Naive thymus-derived CD8-positive, alpha-beta T cell (primary cell): ENCODE measurements around the gene TMEM185A. TPM values are rescaled to one million over a fixed set of nuclear protein-coding genes. Genes with fewer than 3 reads are reported as not detected.
"Not testable (repeated sequence)": the region's sequence is repeated elsewhere in the genome, so short reads cannot be mapped to it uniquely, and the experiment has no call there.

ENCODE experiments used
- ATAC-seq, 2 donors: fragments of 150-1000 bp; cut with Tn5 transposase in 1 of 2; sonication (Bioruptor Pico), chemical (Tn5 transposase) in 1 of 2; 1 replicate in 1 of 2; 2 replicates in 1 of 2; pipeline ENCODE4 v1.10.0; 2021; ENCODE audit warnings: mild to moderate bottlenecking in 2 of 2, moderate library complexity in 2 of 2
- POLR2A ChIA-PET: fragments of 350-600 bp; sonication (Branson Sonifier 250); formaldehyde crosslinking; loops from one replicate; lab custom pipeline; 2021; ENCODE audit warnings: antibody characterized with exemption; lab: Charles Lee
- DNase-seq, 10 donors: peaks; one replicate each; pipeline versions ENCODE4 v3.0.0 to v3.0.0-alpha.2; 2020 to 2022
- H3K27ac Mint-ChIP-seq, 10 donors: one replicate each; pipeline ENCODE4 v1.8.0; 2020 to 2022; ENCODE audit warnings: mild to moderate bottlenecking in 10 of 10, mixed read lengths in 10 of 10, moderate library complexity in 4 of 10, inconsistent platforms in 1 of 10
- H3K27me3 Mint-ChIP-seq, 5 donors: one replicate each; pipeline ENCODE4 v1.8.0; 2021 to 2022; ENCODE audit warnings: mixed read lengths in 5 of 5
- H3K36me3 Mint-ChIP-seq, 3 donors: one replicate each; pipeline ENCODE4 v1.8.0; 2020 to 2022; ENCODE audit warnings: mixed read lengths in 3 of 3, mild to moderate bottlenecking in 2 of 3, inconsistent platforms in 1 of 3
- H3K4me1 Mint-ChIP-seq, 4 donors: one replicate each; pipeline ENCODE4 v1.8.0; 2021 to 2022; ENCODE audit warnings: mixed read lengths in 4 of 4
- H3K4me3 Mint-ChIP-seq, 10 donors: one replicate each; pipeline ENCODE4 v1.8.0; 2020 to 2022; ENCODE audit warnings: mild to moderate bottlenecking in 10 of 10, mixed read lengths in 10 of 10, moderate library complexity in 6 of 10, inconsistent platforms in 1 of 10
- H3K9me3 Mint-ChIP-seq, 9 donors: one replicate each; pipeline ENCODE4 v1.8.0; 2020 to 2022; ENCODE audit warnings: mixed read lengths in 9 of 9, mild to moderate bottlenecking in 3 of 9, inconsistent platforms in 1 of 9, moderate library complexity in 1 of 9
- polyA plus RNA-seq, 3 donors: library from polyadenylated mRNA; unstranded; fragments of 300-500 nt; fragmentation: Illumina TruSeq; gene quantifications; one replicate each; pipeline ENCODE4 v1.2.3, GENCODE V29; 2021
- total RNA-seq, 8 experiments: library from RNA in 2 of 8; stranded (reverse) in 2 of 8; gene quantifications; one replicate each; pipeline ENCODE4 v1.2.3 and lab custom pipeline; 2021 to 2026

The TMEM185A gene
- total and polyA plus RNA-seq, 5 experiments from 2014 or later, result 15.0 to 23.1 (median 22.1) TPM

- peaks cover 0 to 6% (median 0%) of the 10 kb centered on the region in 5 donors for H3K27me3 Mint-ChIP-seq
- H3K9me3 Mint-ChIP-seq, result no peaks in the 10 kb centered on the region
- no peak overlapping the region for H3K4me3 Mint-ChIP-seq
- H3K27ac Mint-ChIP-seq, result no peak overlapping the region
- ATAC-seq (no peak), DNase-seq (no peak)
- no peaks in the 10 kb centered on the region for H3K4me1 Mint-ChIP-seq
- no peaks in the 10 kb centered on the region for H3K36me3 Mint-ChIP-seq
- POLR2A ChIA-PET, result no interaction called here
These were observed 10.2 kb upstream of the TMEM185A start for GRCh38 chrX:149641835-149642234.

- H3K36me3 Mint-ChIP-seq, result no peaks in the 10 kb centered on the region
- no peak overlapping the region for H3K27ac Mint-ChIP-seq
- POLR2A ChIA-PET, result no interaction called here
- H3K4me1 Mint-ChIP-seq, result no peaks in the 10 kb centered on the region
- DNase-seq, result no peak
- H3K27me3 Mint-ChIP-seq, result peaks cover 0 to 6% (median 0%) of the 10 kb centered on the region in 5 donors
- no peak for ATAC-seq
- no peak overlapping the region for H3K4me3 Mint-ChIP-seq
- peaks cover 0 to 2% (median 0%) of the 10 kb centered on the region in 9 donors for H3K9me3 Mint-ChIP-seq
These were observed 9.8 kb upstream of the TMEM185A start for GRCh38 chrX:149641432-149641831.

- DNase-seq (no peak), ATAC-seq (no peak)
- no peak overlapping the region for H3K27ac Mint-ChIP-seq
- POLR2A ChIA-PET, result no interaction called here
- peaks cover 0 to 4% (median 0%) of the 10 kb centered on the region in 9 donors for H3K9me3 Mint-ChIP-seq
- H3K36me3 Mint-ChIP-seq, result no peaks in the 10 kb centered on the region
- no peak overlapping the region for H3K4me3 Mint-ChIP-seq
- no peaks in the 10 kb centered on the region for H3K4me1 Mint-ChIP-seq
- H3K27me3 Mint-ChIP-seq, result peaks cover 0 to 5% (median 3%) of the 10 kb centered on the region in 5 donors
These were observed 8.0 kb upstream of the TMEM185A start for GRCh38 chrX:149639568-149639967.

GRCh38 chrX:149638860-149639259 lies 7.3 kb upstream of the TMEM185A start:
- Mint-ChIP-seq H3K27me3 (peaks cover 0 to 5% (median 3%) of the 10 kb centered on the region in 5 donors), H3K36me3 (no peaks in the 10 kb centered on the region), H3K4me3 (no peak overlapping the region), H3K4me1 (no peaks in the 10 kb centered on the region), H3K9me3 (peaks cover 0 to 4% (median 0%) of the 10 kb centered on the region in 9 donors), H3K27ac (no peak overlapping the region)
- ATAC-seq (no peak), DNase-seq (no peak)
- POLR2A ChIA-PET, result no interaction called here

- Mint-ChIP-seq H3K9me3 (peaks cover 0 to 4% (median 0%) of the 10 kb centered on the region in 9 donors), H3K4me3 (no peak overlapping the region)
- ATAC-seq, result no peak
These were observed 1.9 kb upstream of the TMEM185A start for GRCh38 chrX:149633511-149633910.

GRCh38 chrX:149630681-149631233 lies 835 bp downstream of the TMEM185A start:
- Mint-ChIP-seq H3K9me3 (peaks cover 0 to 2% (median 0%) of the 10 kb centered on the region in 9 donors), H3K4me3 (peak overlapping the region; percentile 86 to 95 (median 91)), H3K4me1 (peaks cover 25 to 53% (median 45%) of the 10 kb centered on the region in 4 donors), H3K27me3 (peaks cover 0 to 4% (median 2%) of the 10 kb centered on the region in 5 donors), H3K36me3 (no peaks in the 10 kb centered on the region), H3K27ac (peak overlapping the region; percentile 40 to 95 (median 82))
- POLR2A ChIA-PET, result no interaction called here
- no peak for ATAC-seq
- no peak for DNase-seq

More at GRCh38 chrX:149633511-149633910, 1.9 kb upstream of the TMEM185A start:
- POLR2A ChIA-PET, result no interaction called here
- no peaks in the 10 kb centered on the region for H3K36me3 Mint-ChIP-seq
- peaks cover 15 to 31% (median 26%) of the 10 kb centered on the region in 4 donors for H3K4me1 Mint-ChIP-seq
- H3K27me3 Mint-ChIP-seq, result peaks cover 0 to 4% (median 2%) of the 10 kb centered on the region in 5 donors
- DNase-seq, result no peak
- no peak overlapping the region for H3K27ac Mint-ChIP-seq

- ATAC-seq (no peak), DNase-seq (no peak)
- Mint-ChIP-seq H3K9me3 (peaks cover 0 to 1% (median 0%) of the 10 kb centered on the region in 9 donors), H3K36me3 (no peaks in the 10 kb centered on the region), H3K27me3 (no peaks in the 10 kb centered on the region), H3K4me1 (peaks cover 28 to 62% (median 51%) of the 10 kb centered on the region in 4 donors), H3K27ac (peak overlapping the region in 7 of 10 donors; percentile 4 to 76 (median 48)), H3K4me3 (peak overlapping the region; percentile 86 to 95 (median 91))
- POLR2A ChIA-PET, result no interaction called here
These were observed 1.7 kb downstream of the TMEM185A start for GRCh38 chrX:149629730-149630387.

- no peak for DNase-seq
- ATAC-seq, result no peak
- peaks cover 30 to 67% (median 60%) of the 10 kb centered on the region in 4 donors for H3K4me1 Mint-ChIP-seq
- H3K27ac Mint-ChIP-seq, result no peak overlapping the region
- H3K4me3 Mint-ChIP-seq, result peak overlapping the region in 6 of 10 donors; percentile 0 to 91 (median 16)
- POLR2A ChIA-PET, result no interaction called here
- no peaks in the 10 kb centered on the region for H3K27me3 Mint-ChIP-seq
- no peaks in the 10 kb centered on the region for H3K36me3 Mint-ChIP-seq
- peaks cover 0 to 1% (median 0%) of the 10 kb centered on the region in 9 donors for H3K9me3 Mint-ChIP-seq
These were observed 2.8 kb downstream of the TMEM185A start for GRCh38 chrX:149628768-149629167.

- peaks cover 0 to 1% (median 0%) of the 10 kb centered on the region in 9 donors for H3K9me3 Mint-ChIP-seq
- no peaks in the 10 kb centered on the region for H3K36me3 Mint-ChIP-seq
- DNase-seq (no peak), ATAC-seq (no peak)
- H3K27ac Mint-ChIP-seq, result no peak overlapping the region
- POLR2A ChIA-PET, result no interaction called here
- H3K27me3 Mint-ChIP-seq, result no peaks in the 10 kb centered on the region
- H3K4me3 Mint-ChIP-seq, result peak overlapping the region in 1 of 10 donors; percentile 22
- peaks cover 30 to 67% (median 61%) of the 10 kb centered on the region in 4 donors for H3K4me1 Mint-ChIP-seq
These were observed 3.3 kb downstream of the TMEM185A start for GRCh38 chrX:149628280-149628679.

- POLR2A ChIA-PET, H3K9me3 Mint-ChIP-seq, H3K27me3 Mint-ChIP-seq, H3K27ac Mint-ChIP-seq, DNase-seq, H3K4me3 Mint-ChIP-seq, ATAC-seq, H3K36me3 Mint-ChIP-seq: not testable (repeated sequence)
- H3K4me1 Mint-ChIP-seq, result peaks cover 30 to 69% (median 62%) of the 10 kb centered on the region in 4 donors
These were observed 4.8 kb downstream of the TMEM185A start for GRCh38 chrX:149626829-149627228.

- not testable (repeated sequence) for H3K36me3 Mint-ChIP-seq, ATAC-seq
These were observed 11.9 kb downstream of the TMEM185A start for GRCh38 chrX:149619662-149620061.

GRCh38 chrX:149618871-149619270 lies 12.7 kb downstream of the TMEM185A start:
- peaks cover 4 to 32% (median 18%) of the 10 kb centered on the region in 4 donors for H3K4me1 Mint-ChIP-seq
- H3K4me3 Mint-ChIP-seq, result no peak overlapping the region
- POLR2A ChIA-PET, result no interaction called here
- no peak for ATAC-seq
- no peaks in the 10 kb centered on the region for H3K36me3 Mint-ChIP-seq
- DNase-seq, result no peak
- no peaks in the 10 kb centered on the region for H3K27me3 Mint-ChIP-seq
- H3K9me3 Mint-ChIP-seq, result no peaks in the 10 kb centered on the region
- no peak overlapping the region for H3K27ac Mint-ChIP-seq

More at GRCh38 chrX:149619662-149620061, 11.9 kb downstream of the TMEM185A start:
- H3K4me3 Mint-ChIP-seq, DNase-seq, H3K27ac Mint-ChIP-seq, H3K9me3 Mint-ChIP-seq, POLR2A ChIA-PET, H3K27me3 Mint-ChIP-seq: not testable (repeated sequence)
- peaks cover 6 to 31% (median 21%) of the 10 kb centered on the region in 4 donors for H3K4me1 Mint-ChIP-seq

- H3K27me3 Mint-ChIP-seq, result no peaks in the 10 kb centered on the region
- H3K36me3 Mint-ChIP-seq, result peaks cover 0 to 22% (median 5%) of the 10 kb centered on the region in 3 donors
- DNase-seq, result no peak
- peaks cover 8 to 30% (median 22%) of the 10 kb centered on the region in 4 donors for H3K4me1 Mint-ChIP-seq
- H3K9me3 Mint-ChIP-seq, result no peaks in the 10 kb centered on the region
- H3K27ac Mint-ChIP-seq, result peak overlapping the region in 2 of 10 donors; percentile 33 to 46
- no peak for ATAC-seq
- no peak overlapping the region for H3K4me3 Mint-ChIP-seq
- POLR2A ChIA-PET, result interaction anchor here (0.6 kb wide), 1 partner anchor 12 kb away, joined by 3 read pairs; no protein-coding TSS in a partner anchor
These were observed 19.9 kb downstream of the TMEM185A start for GRCh38 chrX:149611623-149612175.
